Vagina (tissue), 2 donors: Measurements from ENCODE around the gene AGRN. TPM values are rescaled to one million over a fixed set of nuclear protein-coding genes. Genes with fewer than 3 reads are reported as not detected.
"Not testable (repeated sequence)": the region's sequence is repeated elsewhere in the genome, so short reads cannot be mapped to it uniquely, and the experiment has no call there.

Experiments
- DNase-seq, 2 donors: peaks; one replicate each; pipeline ENCODE4 v3.0.0-alpha.2; 2017; ENCODE audit errors: extremely low spot score in 2 of 2
- H3K27ac ChIP-seq: fragments of 200-600 bp; sonication (generic); one replicate; pipeline ENCODE4 v1.5.1; 2019
- H3K27me3 ChIP-seq: fragments of 200-600 bp; sonication (generic); one replicate; pipeline ENCODE4 v1.5.1; 2019
- H3K36me3 ChIP-seq, 2 donors: fragments of 200-600 bp; sonication (generic); one replicate each; pipeline ENCODE4 v1.5.1; 2017 to 2019
- H3K4me1 ChIP-seq: fragments of 200-600 bp; sonication (generic); one replicate; pipeline ENCODE4 v1.5.1; 2019
- H3K4me3 ChIP-seq, 2 donors: fragments of 200-600 bp; sonication (generic); 1 replicate in 1 of 2; 2 replicates in 1 of 2; pipeline ENCODE4 v1.5.1; 2016 to 2019
- H3K9me3 ChIP-seq: fragments of 200-600 bp; sonication (generic); one replicate; pipeline ENCODE4 v1.5.1; 2019
- POLR2A ChIP-seq, 2 donors: fragments of 450-650 bp; IDR thresholded peaks; one replicate each; pipeline ENCODE4 v1.6.1; 2017; ENCODE audit warnings: antibody characterized with exemption in 2 of 2, mild to moderate bottlenecking in 2 of 2, moderate library complexity in 2 of 2
- POLR2AphosphoS5 ChIP-seq, 2 donors: sonication (generic); formaldehyde crosslinking; IDR thresholded peaks; one replicate each; pipeline ENCODE4 v1.9.0; 2017; ENCODE audit warnings: antibody characterized with exemption in 2 of 2, mild to moderate bottlenecking in 2 of 2, low read depth in 1 of 2; ENCODE audit not compliant: insufficient read depth in 1 of 2
- intact Hi-C: fragments of 100-400 bp; cut with DNase I; formaldehyde crosslinking; loops from one replicate; pipeline ENCODE4 v1.15.1; 2023
- total RNA-seq: library from RNA; depleted of rRNA; stranded (reverse); fragments of >200 nt; gene quantifications from one replicate; pipeline ENCODE4 v1.2.3, GENCODE V29; 2016
- TF ChIP-seq, protein P1 (sequence below), 3 experiments: fragments of 450-650 bp in 2 of 3; fragments of 200-600 bp in 1 of 3; sonication (generic) in 1 of 3; IDR thresholded peaks; one replicate each; pipeline ENCODE4 v1.5.1; 2017 to 2019; ENCODE audit warnings: antibody characterized with exemption in 3 of 3, mild to moderate bottlenecking in 2 of 3, moderate library complexity in 2 of 3

The AGRN gene
- total RNA-seq, 1 donor from 2014 or later = 25.5 TPM

DNA sequence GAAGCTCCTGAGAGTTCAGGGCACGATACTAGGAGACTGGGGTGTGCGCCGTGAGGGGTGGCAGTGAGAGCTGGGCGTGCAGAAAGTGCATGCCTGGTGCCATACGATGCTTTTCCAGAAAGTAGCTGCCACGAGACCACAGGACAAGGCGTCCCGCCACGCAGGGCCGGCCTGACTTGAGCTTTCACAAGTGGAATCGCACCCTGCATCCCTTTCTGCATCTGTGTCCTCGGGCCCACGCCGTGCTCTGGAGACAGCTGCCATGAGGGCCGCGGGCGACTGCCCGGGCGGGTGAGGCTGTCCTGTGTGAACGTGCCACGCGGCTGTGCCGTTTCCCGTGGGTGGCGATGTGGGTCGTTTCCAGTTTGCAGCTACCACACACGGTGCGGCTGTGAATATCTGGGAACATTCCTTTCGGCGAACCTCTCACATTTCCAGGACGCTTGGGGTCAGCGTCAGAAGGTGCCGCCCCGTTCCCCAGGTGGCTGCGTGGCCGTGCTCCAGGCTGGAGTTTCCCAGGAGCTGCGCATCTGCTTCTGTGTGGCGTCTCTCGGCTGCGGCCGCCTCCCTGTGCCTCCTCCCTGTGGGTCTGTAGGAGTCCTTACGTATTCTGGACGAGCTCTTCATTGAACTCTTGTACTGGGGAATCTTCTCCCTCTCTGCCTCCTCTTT, 37.0 kb upstream of the AGRN start:
- no peak for DNase-seq
- no peaks in the 10 kb centered on the region for H3K4me1 ChIP-seq
- H3K27ac ChIP-seq = no peak overlapping the region
- no peak for TF ChIP-seq POLR2AphosphoS5 (IDR thresholded peaks at IDR 0.05; ENCODE audit: insufficient read depth in 1 of 2, low read depth in 1 of 2)
- TF ChIP-seq, protein P1, sequence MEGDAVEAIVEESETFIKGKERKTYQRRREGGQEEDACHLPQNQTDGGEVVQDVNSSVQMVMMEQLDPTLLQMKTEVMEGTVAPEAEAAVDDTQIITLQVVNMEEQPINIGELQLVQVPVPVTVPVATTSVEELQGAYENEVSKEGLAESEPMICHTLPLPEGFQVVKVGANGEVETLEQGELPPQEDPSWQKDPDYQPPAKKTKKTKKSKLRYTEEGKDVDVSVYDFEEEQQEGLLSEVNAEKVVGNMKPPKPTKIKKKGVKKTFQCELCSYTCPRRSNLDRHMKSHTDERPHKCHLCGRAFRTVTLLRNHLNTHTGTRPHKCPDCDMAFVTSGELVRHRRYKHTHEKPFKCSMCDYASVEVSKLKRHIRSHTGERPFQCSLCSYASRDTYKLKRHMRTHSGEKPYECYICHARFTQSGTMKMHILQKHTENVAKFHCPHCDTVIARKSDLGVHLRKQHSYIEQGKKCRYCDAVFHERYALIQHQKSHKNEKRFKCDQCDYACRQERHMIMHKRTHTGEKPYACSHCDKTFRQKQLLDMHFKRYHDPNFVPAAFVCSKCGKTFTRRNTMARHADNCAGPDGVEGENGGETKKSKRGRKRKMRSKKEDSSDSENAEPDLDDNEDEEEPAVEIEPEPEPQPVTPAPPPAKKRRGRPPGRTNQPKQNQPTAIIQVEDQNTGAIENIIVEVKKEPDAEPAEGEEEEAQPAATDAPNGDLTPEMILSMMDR (IDR thresholded peaks at IDR 0.05) = no peak
- TF ChIP-seq POLR2A (IDR thresholded peaks at IDR 0.05) = no peak
- no peaks in the 10 kb centered on the region for H3K27me3 ChIP-seq
- H3K9me3 ChIP-seq = no peaks in the 10 kb centered on the region
- no peaks in the 10 kb centered on the region for H3K36me3 ChIP-seq
- H3K4me3 ChIP-seq = no peak overlapping the region
- intact Hi-C loops = loop anchor here (5.0 kb wide), 1 partner anchor 74 kb away; no protein-coding TSS in a partner anchor

DNA sequence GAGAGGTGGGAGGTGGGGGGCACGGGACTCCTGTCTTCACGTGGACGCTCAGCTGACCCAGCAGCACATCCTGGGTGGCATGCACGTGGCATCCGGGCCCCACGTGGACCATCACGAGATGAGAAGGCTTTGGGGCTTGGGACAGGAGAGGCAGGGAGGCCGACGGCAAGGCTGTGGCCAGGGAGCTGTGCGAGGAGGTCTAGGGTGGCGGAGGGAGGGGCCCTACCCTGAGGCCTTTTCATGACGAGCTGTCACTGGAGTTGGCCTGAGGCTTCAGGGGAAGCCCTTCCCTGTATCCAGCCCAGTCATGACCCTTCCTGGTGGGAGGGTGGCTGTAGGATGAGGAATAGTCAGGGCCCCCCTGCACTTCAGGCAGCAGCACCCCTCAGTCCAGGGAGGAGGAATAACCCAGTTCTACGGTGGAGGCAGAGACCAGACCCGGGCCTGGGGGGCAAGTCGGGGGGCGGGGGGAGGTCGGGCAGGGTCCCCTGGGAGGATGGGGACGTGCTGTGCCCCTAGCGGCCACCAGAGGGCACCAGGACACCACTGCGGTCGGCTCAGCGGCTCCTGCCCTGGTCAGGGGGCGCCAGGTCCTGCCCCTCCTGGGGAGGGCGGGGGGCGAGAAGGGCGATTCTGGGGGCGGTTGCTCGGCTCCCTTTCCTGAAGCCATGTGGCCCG, 36.0 kb upstream of the AGRN start:
- DNase-seq = no peak
- H3K4me3 ChIP-seq = peak overlapping the region in 1 of 2 donors; percentile 16
- H3K27me3 ChIP-seq = no peaks in the 10 kb centered on the region
- H3K36me3 ChIP-seq = no peaks in the 10 kb centered on the region
- H3K4me1 ChIP-seq = no peaks in the 10 kb centered on the region
- H3K9me3 ChIP-seq = no peaks in the 10 kb centered on the region
- no peak overlapping the region for H3K27ac ChIP-seq
- TF ChIP-seq POLR2AphosphoS5 (IDR thresholded peaks at IDR 0.05; ENCODE audit: insufficient read depth in 1 of 2, low read depth in 1 of 2) = no peak
- no peak for TF ChIP-seq POLR2A (IDR thresholded peaks at IDR 0.05)
- TF ChIP-seq, protein P1 (IDR thresholded peaks at IDR 0.05) = peak; percentile 39 to 98 (median 49)
- intact Hi-C loops = loop anchor here (5.0 kb wide), 1 partner anchor 73 kb away; no protein-coding TSS in a partner anchor

DNA sequence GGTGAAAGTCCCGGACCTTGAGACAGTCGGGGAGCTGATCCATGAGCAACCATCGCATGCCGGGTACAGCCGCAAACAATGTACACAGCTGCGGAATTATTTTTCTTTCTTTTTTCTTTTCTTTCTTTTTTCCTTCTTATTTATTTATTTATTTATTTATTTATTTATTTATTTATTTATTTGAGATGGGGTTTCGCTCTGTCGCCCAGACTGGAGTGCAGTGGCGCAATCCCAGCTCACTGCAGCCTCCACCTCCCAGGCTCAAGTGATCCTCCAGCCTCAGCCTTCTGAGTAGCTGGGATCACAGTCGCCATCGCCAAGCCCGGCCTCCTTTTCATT, 35.5 kb upstream of the AGRN start:
- no peaks in the 10 kb centered on the region for H3K27me3 ChIP-seq
- H3K9me3 ChIP-seq = no peaks in the 10 kb centered on the region
- no peak overlapping the region for H3K27ac ChIP-seq
- H3K4me1 ChIP-seq = no peaks in the 10 kb centered on the region
- TF ChIP-seq, protein P1 (IDR thresholded peaks at IDR 0.05) = no peak
- TF ChIP-seq POLR2AphosphoS5 (IDR thresholded peaks at IDR 0.05; ENCODE audit: insufficient read depth in 1 of 2, low read depth in 1 of 2) = no peak
- no peak for TF ChIP-seq POLR2A (IDR thresholded peaks at IDR 0.05)
- H3K4me3 ChIP-seq = peak overlapping the region in 1 of 2 donors; percentile 16
- DNase-seq = no peak
- intact Hi-C loops = loop anchor here (5.0 kb wide), 1 partner anchor 73 kb away; no protein-coding TSS in a partner anchor
- H3K36me3 ChIP-seq = no peaks in the 10 kb centered on the region

DNA sequence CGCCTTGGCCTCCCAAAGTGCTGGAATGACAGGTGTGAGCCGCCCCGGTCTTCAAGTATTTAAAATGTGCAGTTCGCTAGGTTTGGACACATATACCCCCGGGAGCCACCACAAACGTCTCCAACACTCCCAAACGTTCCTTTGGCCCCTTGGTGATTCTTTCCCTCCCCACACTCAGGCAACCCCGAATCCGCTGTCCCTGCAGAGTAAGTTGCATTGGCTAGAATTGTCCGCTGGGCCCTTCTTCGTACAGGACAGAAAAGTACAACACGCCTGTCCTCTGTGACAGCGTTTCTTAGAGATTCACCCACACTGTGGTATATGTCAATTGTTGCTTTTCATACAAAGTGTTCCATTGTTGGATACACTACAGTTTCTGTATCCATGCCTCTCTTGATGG, 34.8 kb upstream of the AGRN start:
- Histone ChIP-seq H3K27ac (no peak overlapping the region), H3K27me3 (no peaks in the 10 kb centered on the region), H3K4me1 (no peaks in the 10 kb centered on the region), H3K36me3 (no peaks in the 10 kb centered on the region), H3K4me3 (no peak overlapping the region), H3K9me3 (no peaks in the 10 kb centered on the region)
- TF ChIP-seq, protein P1 (IDR thresholded peaks at IDR 0.05) = no peak
- no peak for TF ChIP-seq POLR2AphosphoS5 (IDR thresholded peaks at IDR 0.05; ENCODE audit: insufficient read depth in 1 of 2, low read depth in 1 of 2)
- TF ChIP-seq POLR2A (IDR thresholded peaks at IDR 0.05) = no peak
- DNase-seq = no peak
- intact Hi-C loops = no loop called here

DNA sequence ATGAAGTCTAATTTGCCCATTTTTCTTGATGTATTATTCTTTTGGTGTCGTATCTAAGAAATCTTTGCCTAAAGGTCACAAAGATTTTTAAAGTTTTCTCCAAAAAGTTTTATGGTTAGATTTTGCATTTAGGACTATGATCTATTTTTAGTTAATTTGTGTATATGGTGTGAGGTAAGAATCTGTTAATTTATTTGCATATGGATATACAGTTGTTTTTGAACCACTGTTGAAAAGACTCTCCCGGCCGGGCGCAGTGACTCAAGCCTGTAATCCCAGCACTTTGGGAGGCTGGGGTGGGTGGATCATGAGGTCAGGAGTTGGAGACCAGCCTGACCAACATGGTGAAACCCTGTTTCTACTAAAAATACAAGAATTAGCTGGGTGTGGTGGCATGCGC, 31.9 kb upstream of the AGRN start:
- H3K4me3 ChIP-seq, H3K36me3 ChIP-seq, DNase-seq, H3K27me3 ChIP-seq, intact Hi-C loops, H3K4me1 ChIP-seq, H3K9me3 ChIP-seq, H3K27ac ChIP-seq: not testable (repeated sequence)

DNA sequence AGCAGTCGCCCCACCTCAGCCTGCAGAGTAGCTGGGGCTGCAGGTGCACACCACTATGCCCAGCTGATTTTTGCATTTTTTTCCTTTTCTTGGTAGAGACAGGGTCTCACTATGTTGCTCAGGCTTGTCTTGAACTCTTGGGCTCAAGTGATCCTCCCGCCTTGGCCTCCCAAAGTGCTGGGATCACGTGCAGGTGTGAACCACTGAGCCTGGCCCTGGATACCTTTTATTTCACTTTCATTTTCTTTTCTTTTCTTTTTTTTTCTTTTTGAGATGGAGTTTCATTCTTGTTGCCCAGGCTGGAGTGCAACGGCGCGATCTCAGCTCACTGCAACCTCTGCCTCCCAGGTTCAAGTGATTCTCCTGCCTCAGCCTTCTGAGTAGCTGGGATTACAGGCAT, 28.6 kb upstream of the AGRN start:
- H3K9me3 ChIP-seq, H3K36me3 ChIP-seq, intact Hi-C loops, H3K4me1 ChIP-seq, H3K27ac ChIP-seq, DNase-seq, H3K4me3 ChIP-seq, H3K27me3 ChIP-seq: not testable (repeated sequence)
